HG02852 (cell line): ENCODE results near the gene MSLN.
"Not testable (repeated sequence)": the region's sequence is repeated elsewhere in the genome, so short reads cannot be mapped to it uniquely, and the experiment has no call there.

Experiments used
- ATAC-seq: cut with Tn5 transposase; IDR thresholded peaks from one replicate; pipeline ENCODE4 v1.9.1; 2021; ENCODE audit warnings: mild to moderate bottlenecking, moderate library complexity; ENCODE audit not compliant: unreplicated experiment

Gene MSLN

DNA sequence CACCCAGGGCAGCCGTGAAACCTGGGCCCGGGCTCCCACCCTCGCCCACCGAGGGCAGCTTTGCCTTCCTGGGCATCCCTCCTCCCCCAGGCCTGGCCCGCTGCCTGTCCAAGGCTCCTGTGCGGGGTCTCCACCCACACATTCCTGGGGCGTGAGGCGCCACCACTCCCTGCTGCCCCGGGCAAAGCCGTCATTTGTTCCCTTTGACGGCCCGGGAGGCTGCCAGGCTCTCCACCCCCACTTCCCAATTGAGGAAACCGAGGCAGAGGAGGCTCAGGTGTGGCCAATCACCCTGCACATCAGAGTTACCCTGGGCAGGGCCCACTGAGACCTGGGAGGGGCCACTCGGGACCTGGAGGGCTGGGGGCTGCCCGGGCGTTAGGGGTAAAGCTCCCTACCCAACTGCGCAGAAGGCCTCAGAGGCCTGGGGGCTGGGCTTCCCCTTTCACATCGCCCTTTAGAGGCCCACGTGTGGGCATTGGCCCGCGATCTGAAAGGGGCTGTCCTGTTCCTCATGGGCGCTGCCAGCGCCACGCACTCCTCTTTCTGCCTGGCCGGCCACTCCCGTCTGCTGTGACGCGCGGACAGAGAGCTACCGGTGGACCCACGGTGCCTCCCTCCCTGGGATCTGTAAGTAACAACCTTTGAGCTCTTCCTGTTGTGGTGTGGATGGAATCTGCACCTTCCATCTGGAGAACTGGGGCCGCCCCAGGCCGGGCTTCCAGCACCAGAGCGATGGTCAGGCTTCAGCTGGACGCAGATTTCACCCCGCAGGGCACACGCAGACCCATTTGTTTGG is at the start of gene MSLN:
TSS of gene MSLN (plus strand) at position 190 of the 799 bp plus-strand sequence. CDS start 1,947 bp downstream, outside the sequence.
- ATAC-seq: no peak

DNA sequence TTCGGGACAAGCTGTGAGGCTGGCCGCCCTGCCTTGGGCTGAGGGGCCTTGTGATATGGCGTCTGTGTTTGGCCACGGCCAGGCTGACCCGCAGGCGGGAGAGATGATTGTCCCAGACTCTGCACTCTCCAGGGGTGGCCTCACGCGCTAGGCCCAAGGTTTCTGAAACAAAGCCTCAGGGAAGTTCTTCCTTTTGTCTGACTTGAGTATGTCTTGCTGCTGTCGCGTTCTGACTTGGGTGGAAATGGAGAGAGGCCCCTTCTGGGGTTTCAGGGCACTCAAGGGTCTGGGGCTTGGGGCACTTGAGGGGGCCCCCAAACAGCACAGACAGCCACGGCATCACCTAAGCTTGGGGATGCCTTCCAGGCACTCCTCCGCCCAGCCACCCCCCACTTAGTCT is 49.5 kb upstream of the MSLN start:
- no peak for ATAC-seq

DNA sequence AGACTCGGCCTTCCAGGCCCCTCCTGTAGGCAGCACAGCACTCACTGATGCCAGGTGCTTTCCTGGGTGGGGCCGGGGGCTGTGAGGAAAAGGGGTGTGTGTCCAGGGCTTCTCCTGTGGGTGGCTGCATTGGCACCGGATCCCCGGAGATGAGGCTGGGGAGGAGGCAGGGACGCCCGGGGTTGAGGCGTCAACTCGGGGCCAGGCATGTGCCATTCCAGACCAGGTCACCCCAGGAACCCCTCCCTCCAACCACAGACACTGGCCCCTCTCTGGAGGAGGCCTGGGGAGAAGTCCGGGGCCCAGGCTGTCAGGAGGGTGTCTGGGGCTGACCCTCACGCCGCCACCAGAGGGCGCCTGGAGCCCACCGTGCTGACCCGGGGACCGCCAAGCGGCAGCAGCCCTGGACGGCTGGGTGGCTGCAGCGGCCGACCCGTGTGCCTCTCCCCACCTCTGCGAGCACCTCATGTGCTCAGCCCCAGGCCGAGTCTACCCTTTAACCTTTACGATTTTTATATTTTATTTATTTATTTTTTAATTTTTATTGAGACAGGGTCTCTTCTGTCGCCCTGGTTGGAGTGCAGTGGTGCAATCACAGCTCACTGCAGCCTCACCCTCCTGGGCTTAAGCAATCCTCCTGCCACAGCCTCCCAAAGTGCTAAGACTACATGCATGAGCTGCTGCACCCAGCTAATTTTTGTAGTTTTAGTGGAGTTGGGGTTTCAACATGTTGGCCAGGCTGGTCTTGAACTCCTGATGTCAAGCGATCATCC is 48.8 kb upstream of the MSLN start:
- ATAC-seq: no peak

DNA sequence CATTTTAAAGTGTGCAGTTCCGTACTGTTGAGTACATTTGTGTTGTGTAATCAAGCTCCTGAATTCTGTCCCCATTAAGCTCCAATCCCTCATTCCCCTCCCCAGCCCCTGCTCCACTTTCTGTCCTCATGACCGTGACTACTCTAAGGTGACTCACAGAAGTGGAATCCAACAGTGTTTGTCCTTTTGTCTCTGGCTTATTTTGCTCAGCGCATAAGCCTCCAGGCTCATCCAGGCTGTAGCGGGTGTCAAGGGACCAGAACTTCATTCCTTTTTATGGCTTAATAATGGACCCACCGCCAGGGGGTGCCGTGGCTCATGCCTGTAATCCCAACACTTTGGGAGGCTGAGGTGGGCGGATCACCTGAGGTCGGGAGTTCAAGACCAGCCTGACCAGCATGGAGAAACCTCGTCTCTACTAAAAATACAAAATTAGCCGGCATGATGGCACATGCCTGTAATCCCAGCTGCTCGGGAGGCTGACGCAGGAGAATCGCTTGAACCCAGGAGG is 47.7 kb upstream of the MSLN start:
- not testable (repeated sequence) for ATAC-seq

DNA sequence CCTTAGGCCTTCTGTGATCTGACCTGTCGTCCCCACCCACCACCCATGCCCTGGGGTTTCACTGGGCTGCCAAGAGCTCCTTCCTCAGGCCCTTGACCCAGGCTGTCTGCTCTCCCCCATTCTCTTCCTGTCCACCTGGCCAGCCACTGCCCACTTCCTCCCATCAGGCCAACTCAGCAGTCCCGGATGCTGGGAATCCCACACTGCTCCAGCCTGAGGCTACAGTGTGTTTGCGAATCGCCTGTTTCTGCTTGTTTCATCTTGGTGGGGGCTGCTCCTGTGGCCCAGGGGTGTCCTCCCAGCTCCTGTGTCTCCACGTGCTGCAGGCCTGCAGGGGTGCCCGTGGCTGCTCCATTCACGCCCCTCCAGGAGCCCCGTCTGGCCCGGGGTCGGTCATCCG is 46.5 kb upstream of the MSLN start:
- ATAC-seq: no peak

DNA sequence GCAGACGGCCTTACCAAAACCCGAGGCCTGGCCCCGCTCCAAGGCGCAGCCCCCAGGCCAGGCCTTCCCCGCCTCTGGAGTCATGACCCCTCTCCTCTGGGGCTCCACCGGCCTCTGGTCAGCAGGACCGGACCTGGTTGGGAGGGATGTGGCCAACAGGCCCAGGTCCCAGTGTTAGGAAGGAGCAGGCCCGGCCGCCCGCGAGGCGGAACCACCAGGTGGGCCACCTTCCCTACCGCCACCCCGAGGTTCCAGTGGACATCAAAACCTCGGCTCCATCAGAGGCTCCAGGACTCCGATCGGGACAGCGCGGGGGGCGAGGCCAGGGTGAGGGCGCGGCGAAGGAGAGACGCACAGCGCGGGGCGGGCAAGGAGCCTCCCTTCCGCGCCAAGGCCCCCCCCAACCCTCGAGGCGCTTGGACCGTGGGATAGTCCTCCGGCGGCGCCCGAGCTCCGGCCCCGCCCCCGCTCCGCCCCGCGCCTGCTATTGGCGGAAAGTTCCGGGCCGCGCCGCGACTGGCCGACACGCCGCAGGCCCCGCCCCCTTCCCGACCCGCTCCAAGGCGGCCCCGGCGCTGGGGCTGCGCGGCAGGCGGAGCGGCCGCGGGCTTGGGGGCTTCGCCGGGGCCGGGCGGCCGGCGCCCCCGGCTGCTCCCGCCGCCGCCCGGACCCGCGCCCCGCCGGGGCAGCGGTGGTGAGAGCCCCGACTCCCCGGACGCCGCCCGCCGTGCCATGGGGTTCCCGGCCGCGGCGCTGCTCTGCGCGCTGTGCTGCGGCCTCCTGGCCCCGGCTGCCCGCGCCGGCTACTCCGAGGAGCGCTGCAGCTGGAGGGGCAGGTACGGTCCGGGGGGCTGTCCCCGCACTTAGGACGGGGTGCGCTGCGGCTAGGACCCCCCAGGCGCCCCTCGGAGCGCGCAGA is 45.7 kb upstream of the MSLN start, which contains the start of gene METRN:
TSS of gene METRN (plus strand) at position 561 of the 919 bp plus-strand sequence. CDS start at position 733, 172 bp downstream.
- peak; percentile 66 for ATAC-seq

DNA sequence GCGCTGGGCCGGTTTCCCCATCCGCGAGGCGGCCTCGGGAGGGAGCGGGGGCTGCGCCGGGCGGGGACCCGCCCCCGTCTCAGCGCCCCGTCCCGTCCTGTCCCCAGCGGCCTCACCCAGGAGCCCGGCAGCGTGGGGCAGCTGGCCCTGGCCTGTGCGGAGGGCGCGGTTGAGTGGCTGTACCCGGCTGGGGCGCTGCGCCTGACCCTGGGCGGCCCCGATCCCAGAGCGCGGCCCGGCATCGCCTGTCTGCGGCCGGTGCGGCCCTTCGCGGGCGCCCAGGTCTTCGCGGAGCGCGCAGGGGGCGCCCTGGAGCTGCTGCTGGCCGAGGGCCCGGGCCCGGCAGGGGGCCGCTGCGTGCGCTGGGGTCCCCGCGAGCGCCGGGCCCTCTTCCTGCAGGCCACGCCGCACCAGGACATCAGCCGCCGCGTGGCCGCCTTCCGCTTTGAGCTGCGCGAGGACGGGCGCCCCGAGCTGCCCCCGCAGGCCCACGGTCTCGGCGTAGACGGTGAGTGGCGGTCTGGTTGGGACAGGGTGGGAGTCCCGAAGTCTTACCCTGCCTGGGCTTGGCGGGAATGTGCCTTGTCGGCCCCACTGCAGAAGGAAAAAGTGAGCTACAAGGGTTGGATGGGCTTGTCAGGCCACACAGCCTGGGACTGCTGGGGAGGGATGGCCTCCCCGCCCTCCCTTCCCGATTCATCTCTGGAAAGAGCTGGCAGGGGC is 44.9 kb upstream of the MSLN start:
- ATAC-seq: peak; percentile 23

DNA sequence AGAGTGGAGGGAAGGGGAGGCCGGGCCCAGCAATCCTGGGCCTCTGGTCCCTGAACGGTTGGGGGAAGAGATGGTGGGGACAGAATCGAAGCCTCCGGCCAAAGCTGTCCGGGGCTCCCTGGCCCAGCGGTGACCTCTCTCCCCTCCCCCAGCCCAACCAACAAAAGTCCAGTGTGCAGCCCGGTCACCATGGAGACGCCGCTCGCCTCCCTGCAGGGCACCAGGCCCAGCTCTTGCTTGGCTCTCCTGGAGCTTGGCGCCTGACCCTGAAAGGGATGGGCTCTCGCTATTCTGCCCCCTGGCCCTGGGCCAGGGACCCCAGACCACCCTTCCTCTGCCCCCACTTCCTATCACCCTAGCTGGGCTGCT is 44.4 kb upstream of the MSLN start:
- no peak for ATAC-seq

DNA sequence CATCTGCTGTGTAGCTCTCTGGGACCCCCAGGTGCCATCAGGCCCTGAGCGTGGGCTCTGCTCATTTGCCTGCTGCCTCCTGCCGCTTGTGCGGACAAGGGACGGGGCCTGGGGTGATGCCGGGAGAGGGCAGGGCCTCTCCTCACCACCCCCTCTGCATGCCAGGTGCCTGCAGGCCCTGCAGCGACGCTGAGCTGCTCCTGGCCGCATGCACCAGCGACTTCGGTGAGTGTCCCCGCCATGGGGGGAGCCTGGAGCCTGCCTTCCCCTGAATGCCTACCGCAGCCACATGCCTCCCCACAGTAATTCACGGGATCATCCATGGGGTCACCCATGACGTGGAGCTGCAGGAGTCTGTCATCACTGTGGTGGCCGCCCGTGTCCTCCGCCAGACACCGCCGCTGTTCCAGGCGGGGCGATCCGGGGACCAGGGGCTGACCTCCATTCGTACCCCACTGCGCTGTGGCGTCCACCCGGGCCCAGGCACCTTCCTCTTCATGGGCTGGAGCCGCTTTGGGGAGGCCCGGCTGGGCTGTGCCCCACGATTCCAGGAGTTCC is 43.7 kb upstream of the MSLN start:
- ATAC-seq: no peak

DNA sequence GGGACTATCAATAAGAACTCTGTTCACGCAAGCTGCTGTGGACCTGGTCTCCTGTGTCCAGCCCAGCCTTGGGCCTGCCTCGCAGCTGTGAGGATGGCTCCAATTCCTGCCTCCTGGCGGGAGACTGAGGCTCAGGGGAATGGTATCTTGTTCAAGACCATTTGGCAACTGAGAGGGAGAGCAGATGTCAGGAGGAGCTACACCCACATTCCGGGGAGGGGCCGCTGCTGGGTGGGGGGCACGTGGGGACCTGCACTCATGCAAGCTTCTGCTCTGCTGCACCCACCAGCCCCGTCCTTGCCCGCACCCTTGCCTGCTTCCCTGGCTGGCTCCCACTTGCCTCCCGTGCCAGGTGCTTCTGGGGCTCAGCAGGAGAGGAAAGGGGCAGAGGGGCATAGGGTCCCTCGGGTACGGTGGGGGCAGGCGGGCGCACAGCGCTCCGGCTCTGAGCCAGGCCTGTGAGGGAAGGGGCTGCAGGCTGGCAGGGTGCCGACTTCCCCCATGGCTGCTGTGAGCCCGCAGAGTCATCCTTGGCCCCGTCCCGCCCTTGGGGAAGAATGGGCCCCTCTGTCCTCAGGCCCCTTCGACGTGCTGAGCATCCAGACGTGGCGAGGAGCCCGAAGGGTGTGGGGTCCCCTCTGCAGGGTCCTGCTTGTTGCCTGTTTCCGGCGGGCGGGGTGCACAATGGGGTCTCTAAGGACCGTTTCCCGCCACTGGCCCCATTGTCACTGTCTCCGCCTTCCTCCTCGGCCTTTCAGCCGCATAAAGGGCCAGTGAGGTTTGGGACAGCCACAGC is 42.9 kb upstream of the MSLN start:
- no peak for ATAC-seq

DNA sequence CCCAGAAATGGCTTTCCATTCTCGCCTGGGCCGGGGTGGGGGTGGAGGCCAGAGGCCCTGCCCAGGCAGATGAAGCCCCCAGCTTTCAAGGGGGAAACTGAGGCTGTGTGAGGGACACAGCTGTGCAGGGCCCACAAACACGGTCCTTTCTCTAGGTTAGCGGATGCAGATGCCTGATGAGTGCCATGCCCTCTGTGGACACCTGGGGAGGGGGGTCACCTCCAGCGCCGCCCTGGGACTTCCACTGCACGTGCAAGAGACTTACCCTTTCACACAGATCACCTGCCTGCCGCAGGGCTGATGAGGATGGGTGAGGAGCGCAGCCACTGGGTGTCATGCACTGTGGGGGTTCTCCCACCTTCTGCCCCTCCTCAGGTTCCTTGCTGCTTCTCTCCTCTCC is 42.1 kb upstream of the MSLN start:
- no peak for ATAC-seq

DNA sequence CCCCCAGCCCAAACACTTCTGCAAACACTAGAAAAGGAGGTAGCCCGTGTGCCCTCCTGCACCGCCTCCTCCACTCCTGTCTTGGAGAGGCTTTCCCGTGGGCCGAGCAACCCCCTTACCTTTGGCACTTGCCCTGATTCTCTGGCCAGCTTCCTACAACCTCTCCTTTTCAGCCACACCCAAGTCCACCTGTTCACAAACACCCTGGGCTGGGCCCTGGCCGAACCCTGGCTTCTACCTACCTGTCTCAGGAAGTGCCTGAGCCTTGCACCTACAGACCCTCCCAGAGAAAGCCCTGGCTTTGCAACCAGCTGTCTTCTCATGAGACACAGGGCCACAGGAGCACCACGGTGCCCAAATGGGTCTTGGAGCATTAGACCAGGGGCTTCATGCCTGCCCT is 41.6 kb upstream of the MSLN start:
- ATAC-seq: no peak

DNA sequence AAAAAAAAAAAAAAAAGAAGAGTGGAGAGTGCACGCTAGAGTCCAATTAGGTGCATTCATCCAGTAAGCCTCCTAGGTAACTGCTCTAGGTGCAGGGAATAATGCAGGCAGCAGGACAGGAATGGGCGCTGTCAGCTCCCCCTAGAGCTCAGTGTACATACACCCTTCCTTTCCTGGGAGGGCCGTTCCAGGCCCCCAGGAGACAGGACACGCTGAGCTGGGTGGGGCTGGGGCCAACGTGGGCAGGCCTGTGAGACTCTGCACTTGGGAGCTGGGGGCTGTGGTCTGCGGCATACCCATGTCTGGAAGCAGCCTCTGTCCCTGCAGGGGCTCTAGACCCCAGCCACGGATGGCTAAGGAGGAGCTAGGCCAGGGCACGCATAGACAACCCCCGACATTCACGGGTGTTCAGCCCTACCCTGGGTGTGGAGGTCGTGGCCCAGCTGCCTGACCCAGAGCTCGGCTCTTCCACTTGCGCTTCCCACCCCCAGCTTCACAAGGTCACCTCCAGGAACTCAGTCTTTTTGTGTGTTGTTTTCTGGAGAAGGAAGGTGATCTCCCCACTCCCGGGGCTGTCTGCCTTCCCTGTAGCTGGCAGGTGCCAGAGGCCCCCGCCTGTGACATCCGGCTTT is 40.6 kb upstream of the MSLN start:
- no peak for ATAC-seq

DNA sequence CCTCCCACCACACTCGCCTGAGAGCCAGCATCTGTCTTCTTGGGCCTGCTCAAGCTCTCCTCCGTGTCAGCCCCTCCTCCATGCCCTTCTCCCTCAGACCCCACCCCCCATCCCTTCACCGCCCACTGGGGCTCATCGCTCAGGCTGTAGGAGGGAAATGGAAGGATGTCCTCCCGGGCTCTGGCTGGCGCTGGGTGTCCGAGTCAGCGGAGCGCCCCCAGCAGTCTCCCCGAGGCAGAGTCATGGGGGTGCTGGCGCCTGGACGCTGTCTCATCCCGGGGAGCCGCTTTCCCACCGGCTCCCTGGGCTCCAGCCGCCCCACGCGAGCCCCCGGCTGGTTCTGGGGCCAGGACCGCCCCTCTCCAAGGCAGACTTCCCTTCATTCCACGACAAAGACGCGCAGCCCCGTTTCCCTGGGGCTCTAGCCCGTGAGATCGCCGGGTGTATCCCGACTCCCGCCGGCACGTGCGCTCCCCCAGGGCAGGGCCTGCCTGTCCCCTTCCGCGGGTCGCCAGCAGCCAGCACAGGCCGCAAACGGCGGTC is 40.0 kb upstream of the MSLN start:
- no peak for ATAC-seq

DNA sequence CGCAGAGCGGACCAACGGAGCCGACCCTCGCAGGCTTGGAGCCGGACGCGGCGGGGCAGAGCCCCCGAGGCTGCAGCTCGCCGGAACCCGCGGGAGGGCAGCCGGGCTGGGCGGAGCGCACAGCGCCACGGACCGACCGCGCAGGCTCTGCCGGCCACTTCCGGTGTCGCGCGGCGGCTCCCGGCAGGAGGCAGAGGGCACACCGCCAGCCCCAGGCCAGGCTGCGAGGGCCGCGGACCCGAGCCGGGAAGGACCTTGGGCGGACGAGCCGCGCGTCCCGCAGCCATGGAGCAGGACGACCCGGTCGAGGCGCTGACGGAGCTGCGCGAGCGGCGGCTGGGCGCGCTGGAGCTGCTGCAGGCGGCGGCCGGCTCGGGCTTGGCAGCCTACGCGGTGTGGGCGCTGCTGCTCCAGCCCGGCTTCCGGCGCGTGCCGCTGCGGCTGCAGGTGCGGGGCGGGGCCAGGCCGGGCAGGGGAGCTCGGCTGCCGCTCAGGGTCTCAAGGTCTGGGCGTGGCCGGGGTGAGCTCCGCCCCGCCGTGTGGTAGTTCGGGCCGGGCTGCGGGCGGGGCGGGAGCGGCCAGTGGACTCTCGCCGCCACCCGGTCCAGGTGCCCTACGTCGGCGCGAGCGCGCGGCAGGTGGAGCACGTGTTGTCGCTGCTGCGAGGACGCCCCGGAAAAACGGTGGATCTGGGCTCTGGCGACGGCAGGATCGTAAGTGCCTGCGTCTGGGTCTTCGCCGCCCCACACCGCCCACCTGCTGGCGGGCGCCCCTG is 39.4 kb upstream of the MSLN start, which contains the start of gene ANTKMT:
TSS of gene ANTKMT (plus strand) at position 157 of the 775 bp plus-strand sequence. CDS start at position 286, 129 bp downstream.
- peak; percentile 68 for ATAC-seq

DNA sequence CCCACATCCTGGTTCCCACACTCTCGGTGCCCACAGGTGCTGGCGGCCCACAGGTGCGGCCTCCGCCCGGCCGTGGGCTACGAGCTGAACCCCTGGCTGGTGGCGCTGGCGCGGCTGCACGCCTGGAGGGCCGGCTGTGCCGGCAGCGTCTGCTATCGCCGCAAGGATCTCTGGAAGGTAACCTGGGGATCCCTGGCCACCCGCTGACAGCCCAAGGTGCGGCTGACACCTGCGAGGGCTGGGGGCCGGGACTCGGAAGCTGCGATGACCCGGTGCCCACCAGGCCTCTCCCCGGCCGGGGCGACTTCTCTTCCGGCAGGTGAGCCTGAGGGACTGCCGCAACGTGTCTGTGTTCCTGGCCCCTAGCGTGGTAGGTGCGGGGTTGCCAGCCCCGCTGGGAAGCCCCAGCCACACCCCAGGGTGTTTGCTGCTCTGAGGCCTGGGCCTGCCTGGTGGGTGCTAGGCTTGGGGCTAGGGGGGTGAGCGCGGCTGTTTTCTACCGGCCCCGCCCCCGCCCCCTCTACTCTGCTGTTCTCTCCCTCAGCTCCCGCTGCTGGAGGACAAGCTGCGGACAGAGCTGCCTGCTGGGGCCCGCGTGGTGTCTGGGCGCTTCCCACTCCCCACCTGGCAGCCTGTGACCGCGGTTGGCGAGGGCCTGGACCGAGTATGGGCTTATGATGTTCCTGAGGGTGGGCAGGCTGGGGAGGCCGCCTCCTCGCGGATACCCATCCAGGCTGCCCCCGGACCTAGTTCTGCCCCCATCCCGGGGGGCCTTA is 38.6 kb upstream of the MSLN start:
- ATAC-seq: no peak
